HG03064 (cell line): ENCODE measurements around the gene WSCD2.

Experiments
- ATAC-seq: cut with Tn5 transposase; IDR thresholded peaks from one replicate; pipeline ENCODE4 v1.9.1; 2021; ENCODE audit warnings: low read depth; ENCODE audit not compliant: unreplicated experiment

The WSCD2 gene

GRCh38 chr12:108126212-108126611 is 2.9 kb upstream of the WSCD2 start:
- no peak for ATAC-seq

DNA sequence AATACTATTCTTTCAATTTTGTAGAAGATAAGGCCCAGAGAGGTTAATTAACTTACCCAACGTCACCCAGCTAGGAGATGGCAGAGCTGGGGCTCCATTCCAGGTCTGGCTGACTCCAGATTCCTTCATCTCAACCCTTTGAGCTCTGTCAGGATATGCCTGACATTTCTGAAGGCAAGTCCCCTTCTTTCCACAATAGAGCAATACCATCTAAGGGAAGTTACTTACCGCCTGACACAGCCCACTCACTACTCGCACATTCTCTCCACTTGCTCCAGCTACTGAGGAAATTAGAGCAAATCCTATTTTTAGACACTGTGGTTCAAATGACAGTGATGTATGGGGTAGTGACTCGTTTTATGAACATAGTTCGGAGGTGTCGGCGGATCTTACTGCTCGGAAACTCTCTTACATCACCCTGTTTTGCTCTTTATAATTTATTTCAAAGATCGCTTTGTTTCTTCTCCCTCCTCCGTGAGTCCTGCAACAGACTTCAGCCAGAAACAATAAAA is 2.0 kb upstream of the WSCD2 start:
- ATAC-seq: no peak

DNA sequence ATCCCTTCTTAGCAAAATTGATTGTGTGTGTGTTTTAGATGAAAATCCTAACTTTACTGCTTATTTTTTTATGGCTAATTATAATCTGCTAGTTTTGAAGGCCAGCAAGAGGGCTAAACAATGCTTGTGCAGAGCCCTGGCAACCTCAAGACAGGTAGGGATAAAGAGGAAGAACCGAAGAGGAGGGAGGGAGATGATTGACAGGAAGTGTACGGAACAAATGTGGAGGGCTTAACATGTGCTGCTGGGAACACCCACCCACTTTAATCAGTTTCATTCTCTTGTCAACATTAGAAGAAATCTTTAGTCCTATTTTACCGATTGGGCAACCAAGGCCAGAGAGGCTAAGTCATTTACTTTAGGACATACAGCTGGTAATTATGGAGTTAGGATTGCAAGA is 1.4 kb upstream of the WSCD2 start:
- ATAC-seq: no peak

DNA sequence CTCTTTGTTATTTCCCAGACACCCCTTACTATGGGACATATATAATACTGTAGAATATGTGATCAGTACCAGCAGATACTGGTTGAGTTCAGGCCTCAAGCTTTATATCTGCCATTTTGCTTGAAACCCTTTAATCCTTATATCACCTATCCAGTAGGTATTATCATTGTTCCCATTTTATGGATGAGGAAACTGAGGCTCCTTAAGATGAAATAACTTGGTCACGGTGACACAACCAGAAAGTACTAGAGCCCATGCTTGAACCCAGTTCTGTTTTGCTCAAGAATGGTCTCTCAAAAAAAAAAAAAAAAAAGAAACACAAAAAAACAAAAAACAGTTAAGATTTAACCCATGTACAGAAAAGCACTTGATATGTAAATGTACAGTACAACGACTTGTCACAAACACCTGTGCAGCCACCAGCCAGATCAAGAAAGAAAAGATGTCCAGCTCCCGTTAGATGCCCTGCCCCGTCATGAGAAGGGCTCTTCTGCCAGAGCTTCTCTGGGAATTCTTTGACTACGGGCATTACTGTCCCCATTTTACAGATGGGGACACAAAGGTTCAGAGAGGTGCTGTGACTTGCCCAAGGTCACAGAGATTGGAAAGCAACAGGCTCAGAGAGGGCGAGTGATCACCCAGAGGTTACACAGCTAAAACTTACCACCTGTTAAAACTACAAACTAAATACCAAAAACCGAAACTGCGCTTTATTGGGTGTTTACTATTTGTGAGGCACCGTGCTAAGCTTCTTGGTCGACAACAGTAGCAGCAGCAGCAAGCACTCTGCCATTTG is 669 bp upstream of the WSCD2 start:
- no peak for ATAC-seq

DNA sequence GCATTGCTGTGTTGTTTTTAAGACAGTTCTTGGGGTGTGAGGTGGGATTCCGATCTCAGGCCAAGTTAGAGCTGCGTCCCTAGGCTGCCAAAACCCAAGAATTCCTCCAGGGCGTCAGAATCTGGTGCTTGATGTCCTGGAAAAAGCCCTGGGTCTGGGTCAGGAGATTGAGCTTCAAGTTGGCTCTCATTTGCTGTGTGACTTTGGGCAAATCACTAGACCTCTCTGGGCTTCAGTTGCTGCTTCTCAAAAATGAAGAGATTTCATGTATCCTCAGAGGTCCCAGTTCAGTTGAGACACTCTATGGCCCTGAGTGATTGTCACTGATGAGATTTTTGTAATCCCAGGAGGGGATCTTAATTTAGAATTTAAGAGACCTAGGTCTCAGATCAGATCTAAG is 1.9 kb downstream of the WSCD2 start:
- no peak for ATAC-seq

- ATAC-seq: no peak
Observed at GRCh38 chr12:108131657-108132126, 2.6 kb downstream of the WSCD2 start.

DNA sequence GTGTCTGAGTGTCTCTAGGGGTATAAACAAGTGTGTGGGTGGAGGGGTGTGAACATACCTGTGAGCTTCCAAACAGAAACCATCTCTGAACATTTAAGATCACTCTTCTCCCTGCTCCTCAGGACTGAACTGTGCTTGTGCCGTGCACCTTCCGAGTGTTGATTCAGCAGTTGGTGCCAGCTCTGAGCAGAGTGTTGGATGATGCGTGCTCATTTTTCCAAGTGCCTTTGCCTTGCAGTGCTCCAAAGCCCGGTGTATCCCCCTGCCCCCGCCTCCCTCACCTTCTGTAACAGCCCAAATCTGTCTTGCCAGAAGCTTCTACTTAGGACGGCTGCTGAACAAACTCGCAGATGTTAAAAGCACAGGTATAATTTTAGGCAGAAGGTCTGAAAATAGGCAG is 4.4 kb downstream of the WSCD2 start:
- ATAC-seq: no peak

DNA sequence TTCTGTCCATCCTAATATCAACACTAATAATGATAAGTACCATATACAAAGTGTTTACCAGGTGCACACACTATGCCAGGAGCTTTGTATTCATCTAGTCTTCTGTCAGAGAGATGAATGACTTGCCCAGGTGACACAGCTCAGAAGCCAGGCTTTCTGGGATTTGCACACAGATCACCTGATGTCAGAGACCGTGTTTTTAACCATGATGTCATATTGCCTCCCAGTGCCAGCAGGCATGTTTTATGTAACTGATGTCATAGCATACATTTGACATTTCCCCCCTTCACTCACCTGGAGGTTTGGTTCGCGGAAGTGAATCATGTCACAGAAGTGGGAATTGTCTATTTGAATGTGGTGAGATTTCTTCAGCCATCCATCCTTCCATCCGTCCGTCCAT is 5.7 kb downstream of the WSCD2 start:
- ATAC-seq: no peak

DNA sequence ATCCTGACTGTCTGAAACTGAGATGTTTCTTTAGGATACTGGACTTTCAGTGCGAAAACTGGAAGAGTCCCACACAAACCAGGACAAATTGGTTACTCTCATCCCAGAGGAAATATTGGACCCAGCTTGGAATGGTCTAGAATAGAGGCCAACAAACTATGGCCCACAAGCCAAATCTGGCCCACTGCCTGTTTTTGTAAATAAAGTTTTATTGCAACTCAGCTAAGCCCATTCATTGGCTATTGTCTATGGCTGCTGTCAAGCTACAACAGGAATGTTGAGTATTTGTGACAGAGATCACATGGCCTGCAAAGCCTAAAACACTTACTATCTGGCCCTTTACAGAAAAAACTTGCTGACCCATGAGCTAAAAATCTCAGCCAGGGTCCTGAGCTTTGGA is 6.5 kb downstream of the WSCD2 start:
- no peak for ATAC-seq

- ATAC-seq: no peak
Observed at GRCh38 chr12:108136697-108137096, 7.6 kb downstream of the WSCD2 start.

DNA sequence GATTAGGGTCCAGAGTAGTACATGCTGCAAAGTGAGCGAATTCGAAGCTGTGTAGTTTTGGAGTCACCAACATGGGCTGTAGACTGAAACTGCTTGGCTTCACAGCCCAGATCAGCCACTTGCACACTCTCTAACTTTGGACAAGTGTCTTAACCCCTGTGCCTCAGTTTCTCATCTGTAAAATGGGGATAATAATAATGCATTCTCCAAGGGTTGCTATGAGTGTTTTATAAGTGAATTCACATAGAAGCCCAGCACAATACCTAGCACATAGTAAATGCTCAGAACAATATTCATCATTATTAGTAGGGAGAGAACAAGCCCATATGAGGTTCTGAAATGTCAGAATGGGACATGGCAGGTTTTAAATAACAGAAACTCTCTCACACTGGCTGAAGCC is 10.4 kb downstream of the WSCD2 start:
- no peak for ATAC-seq

DNA sequence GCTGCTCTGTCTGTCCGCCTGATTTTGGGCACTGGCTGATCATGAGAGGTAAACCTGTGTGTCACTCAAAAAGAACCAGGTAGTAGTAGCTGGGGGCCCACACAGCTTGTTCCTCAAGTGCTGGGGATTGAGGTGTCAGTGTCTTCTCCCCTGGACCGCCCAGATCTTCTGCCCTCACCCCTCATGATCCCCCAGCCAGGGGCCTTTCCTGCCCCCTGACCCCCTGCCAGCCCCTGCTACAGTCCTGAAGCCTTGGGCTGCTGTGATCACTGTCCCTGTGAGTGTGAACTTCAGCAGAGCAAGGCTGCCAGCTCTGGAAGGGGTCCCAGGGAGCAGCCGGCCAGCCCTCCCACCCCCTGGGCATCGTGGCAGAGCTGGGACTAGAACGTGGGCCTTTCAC is 11.4 kb downstream of the WSCD2 start:
- no peak for ATAC-seq

DNA sequence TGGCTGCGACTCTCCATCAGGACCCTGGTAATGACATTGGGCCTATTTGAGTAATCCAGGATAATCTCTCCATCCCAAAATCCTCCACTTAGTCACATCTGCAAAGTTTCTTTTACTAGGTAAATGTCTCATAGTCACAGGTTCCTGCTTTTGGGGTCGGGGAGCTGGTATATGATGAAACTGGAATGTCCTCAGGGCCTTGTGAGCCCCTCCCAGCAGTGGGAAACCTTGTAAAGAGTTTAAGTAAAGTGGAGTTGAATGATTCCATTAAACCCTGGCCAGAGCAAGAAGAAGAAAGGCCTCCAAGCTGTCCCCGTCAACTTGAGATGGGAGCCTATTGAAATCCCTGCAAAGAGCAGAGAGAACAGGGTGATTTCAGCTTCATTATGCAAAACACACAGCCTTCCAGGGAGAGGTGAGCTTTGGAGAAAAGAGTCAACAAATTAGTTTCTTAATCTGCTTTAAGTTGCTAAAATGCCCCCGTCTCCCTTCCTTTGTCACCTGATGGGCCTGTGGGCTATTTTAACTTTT is 12.6 kb downstream of the WSCD2 start:
- ATAC-seq: no peak

DNA sequence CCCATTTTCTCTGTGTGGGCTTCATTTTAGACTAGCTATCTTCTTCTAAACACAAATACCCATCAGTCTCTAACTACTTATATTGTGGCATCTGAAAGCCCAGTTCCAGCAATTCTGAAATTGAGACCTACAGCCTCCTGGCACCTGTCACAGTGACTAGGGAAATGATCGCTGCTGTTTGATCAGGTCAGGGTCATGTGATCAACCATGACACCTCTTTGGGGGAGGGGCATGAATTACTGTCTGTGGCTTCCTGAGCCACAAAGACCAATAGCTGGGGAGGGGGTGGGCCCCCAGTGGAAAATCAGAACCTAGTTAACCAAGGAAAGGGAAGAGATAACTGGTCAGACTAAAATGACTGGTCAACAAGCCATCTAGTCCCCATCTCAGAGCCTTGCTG is 14.1 kb downstream of the WSCD2 start:
- no peak for ATAC-seq

GRCh38 chr12:108144080-108144479 is 15.0 kb downstream of the WSCD2 start:
- no peak for ATAC-seq

DNA sequence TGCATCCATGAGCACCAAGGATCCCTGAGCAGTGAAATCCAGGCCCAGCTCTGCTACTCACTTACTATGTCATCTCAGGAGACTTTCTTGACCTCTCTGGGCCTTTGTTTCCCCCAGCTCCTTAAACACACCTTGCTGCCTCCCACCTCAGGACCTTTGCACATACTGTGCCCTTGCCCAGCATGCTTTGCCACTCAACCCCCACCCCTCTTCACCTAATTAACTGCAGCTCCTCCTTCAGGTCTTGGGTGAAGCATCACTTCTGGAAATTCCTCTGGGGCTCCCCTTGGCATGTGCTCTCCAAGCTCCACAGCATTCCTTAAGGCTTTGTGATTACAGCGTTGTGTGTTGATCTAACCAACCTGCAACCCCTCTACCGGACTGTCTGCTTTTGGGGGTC is 15.9 kb downstream of the WSCD2 start:
- ATAC-seq: no peak

DNA sequence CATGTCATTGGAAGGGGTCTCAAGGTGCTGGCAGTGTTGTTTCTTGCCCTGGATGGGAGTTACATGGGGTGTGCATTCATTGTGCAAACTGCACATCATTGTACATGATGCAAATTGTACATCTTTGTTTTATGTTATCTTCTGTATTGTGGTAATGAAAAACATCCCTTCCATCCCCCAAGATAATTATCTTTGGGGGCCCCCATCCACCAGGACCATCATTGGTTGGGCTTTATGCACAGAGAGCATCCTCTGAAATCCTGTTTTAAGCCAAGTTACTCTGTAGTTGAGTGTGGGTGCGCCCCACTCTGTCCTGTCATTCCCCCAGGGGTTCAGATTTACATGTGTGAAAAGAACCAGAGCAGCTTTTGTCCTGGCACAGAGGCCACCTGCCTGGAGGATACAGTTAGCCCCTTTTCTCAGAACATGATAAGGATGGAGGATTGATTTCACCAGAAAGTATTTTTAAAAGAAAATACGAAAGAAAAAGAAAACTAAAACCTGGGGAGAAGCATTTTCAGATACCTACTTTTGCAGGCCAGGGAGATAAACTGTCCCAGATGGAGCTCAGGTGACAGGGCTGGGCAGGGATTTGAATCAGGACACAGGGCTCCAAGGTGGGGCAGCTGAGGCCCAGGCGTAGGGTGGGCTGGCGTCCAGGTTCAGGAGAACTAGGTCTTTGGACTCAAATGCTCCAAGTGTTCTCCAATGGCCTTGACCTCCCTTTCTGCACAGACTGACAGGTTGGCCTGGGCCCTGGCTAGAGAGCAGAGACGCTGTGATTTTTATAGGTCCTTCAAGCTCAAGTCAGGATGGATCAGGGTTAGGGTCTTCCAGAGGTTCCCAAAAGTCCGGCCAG is 17.2 kb downstream of the WSCD2 start:
- ATAC-seq: no peak

- no peak for ATAC-seq
Observed at GRCh38 chr12:108147279-108147678, 18.2 kb downstream of the WSCD2 start.

DNA sequence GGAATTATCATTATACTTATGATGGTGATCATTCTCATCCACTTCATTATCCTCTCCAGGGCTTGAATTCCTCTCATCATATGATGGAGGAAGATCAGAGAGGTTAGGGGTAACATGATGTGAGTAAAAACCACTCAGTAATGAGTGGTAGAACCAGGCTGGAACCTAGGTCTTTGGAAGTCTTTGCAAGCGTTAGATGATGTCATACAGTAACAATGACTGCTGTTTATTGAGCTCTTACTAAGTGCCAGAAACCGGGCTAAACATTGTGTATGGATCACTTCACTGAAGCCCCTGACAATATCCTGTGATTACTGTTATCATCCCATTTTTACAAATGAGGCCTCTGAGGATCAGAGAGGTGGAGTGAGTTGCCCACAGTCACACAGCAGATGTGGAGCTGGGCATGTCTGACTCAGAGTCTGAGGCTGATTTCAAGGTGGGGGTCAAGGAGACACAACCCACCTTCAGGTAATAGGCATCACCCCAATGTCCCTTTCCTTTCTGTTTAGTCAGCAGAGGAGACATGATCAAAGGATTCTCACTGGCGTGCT is 19.5 kb downstream of the WSCD2 start:
- no peak for ATAC-seq

DNA sequence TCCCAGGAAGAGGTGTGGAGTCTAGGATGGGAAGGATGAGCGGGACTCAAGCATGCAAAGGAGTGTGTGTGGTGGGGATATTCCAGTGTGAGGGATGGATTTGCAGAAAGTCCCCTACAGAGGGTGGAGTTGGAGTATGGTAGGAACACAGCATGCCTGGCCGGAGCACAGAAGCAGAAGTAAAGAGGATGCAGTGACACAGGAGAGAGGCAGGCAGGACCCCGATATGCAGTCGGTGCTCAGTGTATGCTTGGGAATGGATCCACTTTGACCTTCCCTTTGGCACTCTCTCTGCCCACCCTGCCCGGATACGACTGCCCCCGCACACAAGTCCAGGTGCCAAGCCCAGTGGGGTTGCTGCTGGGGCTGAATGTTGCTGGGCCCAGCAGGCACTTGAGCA is 21.3 kb downstream of the WSCD2 start:
- ATAC-seq: no peak

DNA sequence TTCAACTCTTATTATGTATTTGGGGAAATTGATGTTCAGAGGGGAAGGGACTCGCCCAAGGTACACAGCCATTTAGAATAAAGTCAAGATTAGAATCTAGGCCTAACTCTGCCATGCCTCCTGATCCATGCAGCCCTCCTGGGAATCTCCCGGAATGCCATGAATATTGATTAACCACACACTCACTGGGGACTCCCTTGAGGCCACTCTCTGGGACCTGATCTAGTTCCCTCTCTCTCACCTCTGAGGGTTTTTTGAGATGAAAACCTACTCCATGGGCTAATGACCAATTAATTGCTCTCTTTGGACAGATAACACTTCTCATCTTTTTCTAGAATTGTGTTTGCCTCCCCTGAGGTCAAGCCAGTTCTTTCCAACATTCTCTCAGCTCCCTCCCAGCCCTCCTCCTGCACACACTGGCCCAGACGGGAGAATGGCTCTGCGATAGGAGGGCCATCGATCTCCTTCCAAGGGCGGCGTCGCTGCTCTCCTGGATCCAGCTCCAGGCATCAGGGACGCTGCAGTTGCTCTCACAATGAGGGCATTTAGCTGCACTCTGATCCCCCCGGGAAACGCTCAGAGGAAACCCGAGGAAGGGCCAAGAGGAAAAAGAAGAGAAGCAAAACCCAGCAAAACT is 22.6 kb downstream of the WSCD2 start:
- no peak for ATAC-seq
